ENCODE data around the gene NDUFS6. TPM values are rescaled to one million over a fixed set of nuclear protein-coding genes. Genes with fewer than 3 reads are reported as not detected.

NDUFS6 gene
- total RNA-seq, 2 donors from 2014 or later, result 12.5 to 41.9 TPM

DNA sequence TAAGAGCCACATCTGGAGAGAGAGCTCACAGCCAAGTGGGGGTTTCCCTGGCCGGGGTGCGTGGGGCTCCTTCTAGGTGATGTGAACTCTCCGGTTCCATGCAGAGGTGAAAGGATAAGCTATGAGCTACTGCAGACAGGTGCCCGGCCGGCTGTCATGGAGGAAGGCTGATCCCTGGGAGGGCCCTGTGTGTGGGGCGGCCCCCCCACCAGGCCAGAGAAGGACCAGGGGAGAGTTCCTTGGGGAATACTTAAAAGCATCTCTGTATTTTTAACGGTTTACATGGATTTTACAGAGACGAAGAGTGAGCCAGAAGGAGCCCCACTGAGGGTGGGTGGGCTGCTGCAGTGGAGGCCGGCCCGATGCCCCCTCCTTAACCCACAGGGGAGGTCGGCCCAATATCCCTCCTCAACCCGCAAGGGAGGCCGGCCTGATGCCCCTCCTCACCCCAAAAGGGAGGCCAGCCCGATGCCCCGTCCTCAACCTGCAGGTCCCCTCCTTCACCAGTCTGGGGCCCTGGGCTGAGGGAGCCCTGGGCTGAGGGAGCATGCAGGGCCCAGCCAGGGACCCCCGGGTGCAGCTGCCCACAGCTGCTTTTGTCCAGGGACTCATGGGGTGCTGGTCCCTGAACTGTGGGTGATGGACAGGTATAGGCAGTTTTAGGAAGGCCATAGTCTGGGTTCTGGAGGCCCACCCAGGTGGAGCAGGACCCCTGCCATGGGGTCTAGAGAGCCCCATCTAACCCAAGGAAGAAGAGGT is 33.5 kb upstream of the NDUFS6 start:
- Histone ChIP-seq H3K9me3 (no peaks in the 10 kb centered on the region), H3K27me3 (no peaks in the 10 kb centered on the region), H3K4me1 (no peaks in the 10 kb centered on the region), H3K36me3 (replicated peaks in 1 of 2; ENCODE audit: insufficient read depth in 1 of 2, low read depth in 2 of 2) (no peaks in the 10 kb centered on the region), H3K4me3 (no peak overlapping the region), H3K27ac (no peak overlapping the region)
- 57 to 59% methylated on average over 13 to 16 of the region's 16 CpGs for WGBS, 2 donors
- DNase-seq (no peak), ATAC-seq (no peak)
- intact Hi-C loops (cut with DNase I), result loop anchor here (10.0 kb wide), 1 partner anchor 277 kb away; no protein-coding TSS in a partner anchor
- TF ChIP-seq POLR2A (IDR thresholded peaks at IDR 0.05), result no peak
- no peak for TF ChIP-seq CTCF (IDR thresholded peaks at IDR 0.05)

- Histone ChIP-seq H3K4me3 (no peak overlapping the region), H3K27me3 (no peaks in the 10 kb centered on the region), H3K9me3 (no peaks in the 10 kb centered on the region), H3K4me1 (no peaks in the 10 kb centered on the region), H3K27ac (no peak overlapping the region), H3K36me3 (replicated peaks in 1 of 2; ENCODE audit: insufficient read depth in 1 of 2, low read depth in 2 of 2) (no peaks in the 10 kb centered on the region)
- no peak for TF ChIP-seq CTCF (IDR thresholded peaks at IDR 0.05)
- WGBS, 2 donors, result 71 to 81% methylated on average over 20 to 31 of the region's 35 CpGs
- DNase-seq (no peak), ATAC-seq (no peak)
- intact Hi-C loops (cut with DNase I), result loop anchor here (10.0 kb wide), 1 partner anchor 276 kb away; no protein-coding TSS in a partner anchor
These were observed 32.8 kb upstream of the NDUFS6 start for GRCh38 chr5:1768283-1769000.

DNA sequence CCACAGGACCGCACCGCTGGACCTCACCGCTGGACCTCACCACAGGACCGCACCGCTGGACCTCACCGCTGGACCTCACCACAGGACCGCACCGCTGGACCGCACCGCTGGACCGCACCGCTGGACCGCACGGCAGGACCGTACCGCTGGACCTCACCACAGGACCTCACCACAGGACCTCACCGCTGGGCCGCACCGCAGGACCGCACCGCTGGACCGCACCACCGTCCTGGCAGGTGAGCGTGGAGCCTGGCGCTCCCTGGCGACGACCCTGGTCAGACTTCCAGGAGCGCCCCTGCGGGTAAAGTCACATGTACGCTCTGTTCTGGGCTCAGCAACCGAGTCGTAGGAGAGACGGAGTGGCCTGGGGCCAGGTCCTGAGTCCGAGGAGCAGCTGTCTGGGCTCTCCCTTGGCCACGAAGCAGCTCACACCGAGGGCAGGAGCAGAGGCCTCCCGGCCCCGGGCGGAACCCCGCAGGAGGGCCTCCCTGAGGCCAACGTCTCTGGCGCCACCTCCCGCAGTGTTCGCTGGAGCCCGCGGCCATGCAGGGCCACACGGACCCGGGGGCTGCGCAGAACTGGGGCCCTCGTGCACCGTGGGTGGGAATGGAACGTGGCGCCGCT is 32.1 kb upstream of the NDUFS6 start:
- DNase-seq (no peak), ATAC-seq (no peak)
- Histone ChIP-seq H3K9me3 (no peaks in the 10 kb centered on the region), H3K36me3 (replicated peaks in 1 of 2; ENCODE audit: insufficient read depth in 1 of 2, low read depth in 2 of 2) (no peaks in the 10 kb centered on the region), H3K27ac (no peak overlapping the region), H3K4me1 (no peaks in the 10 kb centered on the region), H3K4me3 (no peak overlapping the region), H3K27me3 (no peaks in the 10 kb centered on the region)
- intact Hi-C loops (cut with DNase I), result loop anchor here (10.0 kb wide), 1 partner anchor 276 kb away; no protein-coding TSS in a partner anchor
- 79 to 89% methylated on average over 16 to 31 of the region's 54 CpGs for WGBS, 2 donors
- no peak for TF ChIP-seq POLR2A (IDR thresholded peaks at IDR 0.05)
- TF ChIP-seq CTCF (IDR thresholded peaks at IDR 0.05), result no peak

DNA sequence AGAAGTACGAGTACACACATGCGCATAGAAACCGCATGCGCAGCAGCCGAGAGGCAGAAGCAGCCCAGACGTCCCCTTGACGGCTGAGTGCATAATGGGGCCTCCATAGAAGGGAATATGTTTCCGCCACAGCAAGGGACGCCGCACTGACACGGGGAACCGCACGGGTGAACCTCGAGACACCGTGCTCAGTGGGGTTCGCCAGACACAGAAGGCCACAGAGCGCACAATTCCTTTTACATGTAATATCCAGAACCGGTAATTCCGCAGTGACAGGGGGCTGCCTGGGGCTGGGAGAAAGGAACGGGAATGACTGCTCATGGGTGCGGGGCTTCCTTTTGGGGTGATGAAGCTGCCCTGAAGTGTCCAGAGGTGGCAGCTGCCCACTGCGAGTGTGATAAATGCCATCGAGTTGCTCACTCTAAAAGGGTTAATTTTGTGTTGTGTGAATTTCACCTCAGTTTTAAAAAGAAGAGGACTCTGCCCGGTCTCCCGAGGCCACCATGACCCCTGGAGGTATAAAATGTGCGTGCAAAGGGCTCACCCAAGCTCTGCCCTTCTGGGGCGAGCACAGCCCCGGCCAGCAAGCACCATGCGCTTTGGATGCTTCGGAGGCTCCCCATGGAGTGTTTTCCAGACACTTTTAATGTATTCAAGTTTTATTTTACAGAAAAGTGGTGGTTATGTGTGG is 31.3 kb upstream of the NDUFS6 start:
- no peak for TF ChIP-seq CTCF (IDR thresholded peaks at IDR 0.05)
- TF ChIP-seq POLR2A (IDR thresholded peaks at IDR 0.05), result no peak
- H3K36me3 ChIP-seq (replicated peaks in 1 of 2; ENCODE audit: insufficient read depth in 1 of 2, low read depth in 2 of 2), result no peaks in the 10 kb centered on the region
- H3K4me1 ChIP-seq, result no peaks in the 10 kb centered on the region
- ATAC-seq (no peak), DNase-seq (no peak)
- no peak overlapping the region for H3K4me3 ChIP-seq
- intact Hi-C loops (cut with DNase I), result loop anchor here (10.0 kb wide), 1 partner anchor 275 kb away; no protein-coding TSS in a partner anchor
- no peaks in the 10 kb centered on the region for H3K9me3 ChIP-seq
- no peak overlapping the region for H3K27ac ChIP-seq
- H3K27me3 ChIP-seq, result no peaks in the 10 kb centered on the region
- WGBS, 2 donors, result 76 to 78% methylated on average over 30 of the region's 30 CpGs

Data from body of pancreas (tissue), 4 donors.